ACC112 (cell line): Measurements from ENCODE around the gene ST6GALNAC3.

Experiments used
- H2AFZ ChIP-seq: fragments of 200-600 bp; sonication (generic); one replicate; pipeline ENCODE4 v1.6.0; 2017; ENCODE audit warnings: antibody characterized with exemption, low read length; ENCODE audit not compliant: unreplicated experiment
- H3K27ac ChIP-seq: fragments of 200-600 bp; sonication (generic); 2 replicates; pipeline ENCODE4 v1.5.1; 2014; ENCODE audit warnings: low read depth, mild to moderate bottlenecking, antibody characterized with exemption, low read length, moderate library complexity
- H3K27me3 ChIP-seq: fragments of 200-600 bp; sonication (generic); 2 replicates; pipeline ENCODE4 v1.6.1; 2014; ENCODE audit warnings: mild to moderate bottlenecking, antibody characterized with exemption, low read length, moderate library complexity, mixed read lengths; ENCODE audit not compliant: insufficient read depth
- H3K36me3 ChIP-seq: fragments of 200-600 bp; sonication (generic); 2 replicates; pipeline ENCODE4 v1.6.1; 2016; ENCODE audit warnings: mild to moderate bottlenecking, antibody characterized with exemption, low read length, moderate library complexity, mixed read lengths; ENCODE audit not compliant: insufficient read depth
- H3K4me1 ChIP-seq: fragments of 200-600 bp; sonication (generic); one replicate; pipeline ENCODE4 v1.6.1; 2016; ENCODE audit warnings: low read length, mixed read lengths; ENCODE audit not compliant: insufficient read depth, unreplicated experiment, control insufficient read depth
- H3K4me3 ChIP-seq: fragments of 200-600 bp; sonication (generic); 2 replicates; pipeline ENCODE4 v1.5.1; 2014; ENCODE audit warnings: mild to moderate bottlenecking, low read depth, low read length
- H3K79me2 ChIP-seq: fragments of 200-600 bp; sonication (generic); one replicate; pipeline ENCODE4 v1.6.0; 2016; ENCODE audit warnings: low read length; ENCODE audit not compliant: control insufficient read depth, unreplicated experiment, insufficient read depth

The ST6GALNAC3 gene

DNA sequence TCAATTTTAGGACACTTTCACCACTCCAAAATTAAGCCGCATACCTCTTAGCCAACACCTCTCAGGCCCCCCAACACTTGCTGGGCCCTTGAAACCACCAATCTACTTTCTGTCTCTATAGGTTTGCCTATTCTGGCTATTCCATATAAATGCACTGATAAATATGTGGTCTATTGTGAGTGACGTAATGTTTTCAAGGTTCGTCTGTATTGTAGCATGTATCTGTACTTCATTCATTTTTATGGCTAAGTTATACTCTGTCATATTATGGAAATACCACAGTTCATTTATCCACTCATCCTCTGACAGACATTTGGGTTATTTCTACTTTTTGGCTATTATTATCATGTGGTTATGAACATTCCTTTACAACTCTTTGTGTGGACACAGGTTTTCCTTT lies 432.8 kb downstream of the ST6GALNAC3 start:
- H3K4me1 ChIP-seq = no peaks in the 10 kb centered on the region
- no peaks in the 10 kb centered on the region for H3K36me3 ChIP-seq
- H3K27ac ChIP-seq = no peak overlapping the region
- no peak overlapping the region for H3K4me3 ChIP-seq
- no peaks in the 10 kb centered on the region for H3K79me2 ChIP-seq
- H2AFZ ChIP-seq = no peak overlapping the region
- H3K27me3 ChIP-seq = no peaks in the 10 kb centered on the region

GRCh38 chr1:76508871-76509270 lies 434.3 kb downstream of the ST6GALNAC3 start:
- no peak overlapping the region for H3K27ac ChIP-seq
- no peak overlapping the region for H3K4me3 ChIP-seq
- no peaks in the 10 kb centered on the region for H3K79me2 ChIP-seq
- no peaks in the 10 kb centered on the region for H3K36me3 ChIP-seq
- H3K27me3 ChIP-seq = no peaks in the 10 kb centered on the region
- H3K4me1 ChIP-seq = no peaks in the 10 kb centered on the region
- H2AFZ ChIP-seq = no peak overlapping the region

GRCh38 chr1:76510672-76511557 lies 436.4 kb downstream of the ST6GALNAC3 start:
- no peaks in the 10 kb centered on the region for H3K79me2 ChIP-seq
- no peaks in the 10 kb centered on the region for H3K36me3 ChIP-seq
- no peak overlapping the region for H3K27ac ChIP-seq
- H3K4me3 ChIP-seq = no peak overlapping the region
- no peak overlapping the region for H2AFZ ChIP-seq
- H3K4me1 ChIP-seq = no peaks in the 10 kb centered on the region
- H3K27me3 ChIP-seq = no peaks in the 10 kb centered on the region

- no peaks in the 10 kb centered on the region for H3K79me2 ChIP-seq
- no peak overlapping the region for H3K4me3 ChIP-seq
- H3K27me3 ChIP-seq = no peaks in the 10 kb centered on the region
- H3K4me1 ChIP-seq = no peaks in the 10 kb centered on the region
- no peaks in the 10 kb centered on the region for H3K36me3 ChIP-seq
- H2AFZ ChIP-seq = no peak overlapping the region
- H3K27ac ChIP-seq = no peak overlapping the region
Measured at GRCh38 chr1:76511558-76512179, 437.1 kb downstream of the ST6GALNAC3 start.

DNA sequence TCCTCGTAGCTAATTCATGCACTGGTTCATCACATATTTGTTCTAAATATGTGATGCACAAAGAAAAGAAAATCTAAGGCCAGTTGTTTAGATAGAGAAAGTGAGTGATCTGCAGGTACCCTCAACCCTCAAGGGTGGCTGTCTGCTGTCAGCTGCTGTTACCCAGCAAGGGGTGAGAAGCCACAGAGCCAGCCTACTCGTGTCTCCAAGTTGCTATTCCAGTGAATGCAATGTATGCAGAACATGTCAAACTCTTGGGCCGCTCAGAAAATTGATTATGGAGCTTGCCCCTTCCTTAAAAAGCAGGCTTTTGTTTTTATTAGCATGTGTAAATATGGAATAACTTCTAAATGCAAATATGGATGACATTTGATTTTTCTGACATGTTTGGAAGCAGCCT lies 456.4 kb downstream of the ST6GALNAC3 start:
- Histone ChIP-seq H3K79me2 (no peaks in the 10 kb centered on the region), H3K4me3 (no peak overlapping the region)

DNA sequence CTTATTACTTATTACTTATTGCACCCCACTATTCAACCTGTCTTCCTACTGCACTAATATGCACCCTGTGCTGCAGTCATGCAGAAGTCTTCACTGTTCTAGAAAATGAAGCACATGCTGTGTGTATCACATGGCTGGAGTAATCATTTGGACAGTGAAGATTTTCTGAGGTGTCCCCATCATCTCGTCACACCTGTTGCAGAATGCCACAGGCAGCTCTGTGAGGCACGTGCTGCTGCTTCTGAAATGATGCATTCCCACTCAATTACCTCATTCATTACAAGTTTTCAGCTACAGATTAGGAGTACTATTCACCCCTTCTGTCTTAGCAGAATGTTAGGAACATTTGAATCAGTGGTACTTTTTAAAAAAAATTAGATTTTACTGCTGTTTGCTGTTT lies 467.1 kb downstream of the ST6GALNAC3 start:
- Histone ChIP-seq H2AFZ (no peak overlapping the region), H3K27me3 (no peaks in the 10 kb centered on the region), H3K27ac (no peak overlapping the region), H3K79me2 (no peaks in the 10 kb centered on the region), H3K36me3 (no peaks in the 10 kb centered on the region), H3K4me1 (no peaks in the 10 kb centered on the region), H3K4me3 (no peak overlapping the region)

More for the DNA sequence above, 456.4 kb downstream of the ST6GALNAC3 start:
- Histone ChIP-seq H2AFZ (no peak overlapping the region), H3K4me1 (no peaks in the 10 kb centered on the region), H3K27me3 (no peaks in the 10 kb centered on the region), H3K27ac (no peak overlapping the region), H3K36me3 (no peaks in the 10 kb centered on the region)

- Histone ChIP-seq H3K36me3 (no peaks in the 10 kb centered on the region), H3K27ac (no peak overlapping the region), H3K27me3 (no peaks in the 10 kb centered on the region), H2AFZ (no peak overlapping the region), H3K4me1 (no peaks in the 10 kb centered on the region), H3K4me3 (no peak overlapping the region), H3K79me2 (no peaks in the 10 kb centered on the region)
Measured at GRCh38 chr1:76542359-76542758, 467.8 kb downstream of the ST6GALNAC3 start.

- Histone ChIP-seq H3K36me3 (no peaks in the 10 kb centered on the region), H2AFZ (no peak overlapping the region), H3K27me3 (no peaks in the 10 kb centered on the region), H3K4me1 (no peaks in the 10 kb centered on the region), H3K79me2 (no peaks in the 10 kb centered on the region), H3K27ac (no peak overlapping the region), H3K4me3 (no peak overlapping the region)
Measured at GRCh38 chr1:76543495-76543894, 468.9 kb downstream of the ST6GALNAC3 start.

- Histone ChIP-seq H3K4me3 (no peak overlapping the region), H3K27me3 (no peaks in the 10 kb centered on the region), H2AFZ (no peak overlapping the region), H3K36me3 (no peaks in the 10 kb centered on the region), H3K79me2 (no peaks in the 10 kb centered on the region), H3K27ac (no peak overlapping the region), H3K4me1 (no peaks in the 10 kb centered on the region)
Measured at GRCh38 chr1:76546354-76546933, 471.9 kb downstream of the ST6GALNAC3 start.

DNA sequence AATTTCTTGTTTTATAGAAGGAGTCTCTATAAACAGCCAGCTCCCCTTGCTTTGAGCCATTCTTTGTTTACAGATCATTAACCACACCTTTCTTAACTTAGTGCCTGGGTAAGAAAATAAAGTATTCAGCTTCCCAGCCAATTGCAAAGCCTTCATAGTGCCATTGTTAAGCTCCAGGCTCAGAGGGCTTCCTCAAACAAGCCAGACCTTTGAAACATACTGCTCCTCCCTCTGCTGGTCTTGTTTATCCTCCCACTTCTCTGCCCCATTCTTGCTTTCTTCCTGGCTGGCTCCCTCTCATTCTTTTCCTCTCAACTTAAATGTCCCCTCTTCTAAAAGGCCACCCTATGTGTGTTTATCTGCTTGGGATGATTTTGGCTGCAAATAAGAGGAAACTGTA lies 473.4 kb downstream of the ST6GALNAC3 start:
- Histone ChIP-seq H3K4me3 (no peak overlapping the region), H3K79me2 (no peaks in the 10 kb centered on the region), H3K27me3 (no peaks in the 10 kb centered on the region), H3K4me1 (no peaks in the 10 kb centered on the region), H2AFZ (no peak overlapping the region), H3K36me3 (no peaks in the 10 kb centered on the region), H3K27ac (no peak overlapping the region)
